Activated CD4-positive, alpha-beta T cell treated with anti-CD3 and anti-CD28 coated beads, Interleukin-2, Interleukin-6, amounts not matched to agents 100 ng/mL and 50 ng/mL, durations not matched to agents 16 hours and 8 hours (primary cell): ENCODE results near the gene ARHGAP12.
A peak's percentile ranks its signal among the peaks of the same experiment; 100 is the strongest.

Experiments used
- DNase-seq: peaks from one replicate; pipeline ENCODE4 v3.0.0-alpha.2; 2020

The ARHGAP12 gene

DNA sequence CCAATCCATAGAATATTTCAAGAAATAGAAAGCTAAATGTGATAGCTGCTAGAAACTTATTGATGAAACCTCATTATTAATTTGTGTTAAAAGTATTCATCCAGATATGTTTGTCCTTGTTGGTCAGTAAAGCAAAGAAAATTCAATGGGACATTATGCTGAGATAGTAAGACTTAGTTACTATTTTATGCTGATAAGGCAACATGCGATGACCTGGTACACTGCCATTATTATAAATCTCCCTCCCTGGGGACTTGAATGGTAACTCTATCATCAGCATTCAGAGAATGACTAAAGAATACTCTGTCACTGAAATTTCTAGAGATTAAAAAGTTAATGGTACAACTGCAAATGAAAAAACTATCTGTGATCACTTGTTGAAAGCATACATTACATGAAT lies 54.9 kb downstream of the ARHGAP12 start:
- no peak for DNase-seq

DNA sequence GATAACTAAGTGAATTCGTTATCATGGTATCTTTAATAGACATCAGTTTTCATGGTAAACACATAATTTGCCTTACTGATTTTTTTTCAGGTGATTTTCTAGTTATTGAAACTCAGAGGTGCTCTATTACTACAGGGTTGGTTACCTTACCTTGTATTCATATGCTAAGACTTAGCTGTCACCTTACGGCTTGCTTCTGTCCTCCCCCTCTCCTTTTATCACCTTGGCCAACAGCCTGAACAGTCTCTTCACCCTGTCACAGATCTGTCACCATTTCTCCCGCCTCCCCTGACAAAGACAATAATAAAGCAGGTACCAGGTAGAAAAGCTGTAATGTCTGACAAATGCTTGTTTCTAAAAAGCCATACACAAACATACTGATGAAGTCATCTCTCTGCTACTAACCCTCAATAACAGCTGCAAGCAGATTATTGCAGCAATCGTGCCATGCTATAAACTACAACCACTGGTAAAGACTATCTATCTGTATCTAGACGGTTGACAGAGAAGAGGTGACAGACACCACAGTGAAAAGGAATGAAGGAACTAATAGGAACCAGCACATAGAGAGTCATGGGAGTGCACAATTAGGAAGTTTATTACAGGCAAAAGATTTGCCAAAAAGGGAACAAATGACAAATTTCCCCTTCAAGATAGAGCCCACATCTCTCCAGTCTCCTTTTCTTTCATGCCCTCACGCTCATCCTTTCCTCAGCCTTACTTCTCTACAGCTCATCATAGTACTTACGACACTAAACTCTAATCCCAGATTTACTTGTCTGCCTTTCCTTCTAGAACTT lies 57.2 kb downstream of the ARHGAP12 start:
- no peak for DNase-seq

DNA sequence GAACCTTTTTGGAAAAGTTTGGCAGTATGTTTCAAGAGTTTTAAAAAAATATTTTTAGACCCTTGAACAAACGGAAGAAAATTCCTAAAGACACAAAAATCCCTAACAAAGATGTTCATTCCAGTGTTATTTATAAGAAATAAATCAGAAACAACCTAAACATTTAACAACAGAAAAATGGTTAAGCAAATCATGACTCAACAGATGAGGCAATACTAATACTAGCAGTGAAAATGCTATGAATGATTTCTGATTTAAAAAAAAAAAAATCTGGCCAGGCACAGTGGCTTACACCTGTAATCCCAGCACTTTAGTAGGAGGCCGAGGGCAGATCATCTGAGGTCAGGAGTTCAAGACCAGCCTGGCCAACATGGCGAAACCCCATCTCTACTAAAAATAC lies 61.0 kb downstream of the ARHGAP12 start:
- DNase-seq: no peak

DNA sequence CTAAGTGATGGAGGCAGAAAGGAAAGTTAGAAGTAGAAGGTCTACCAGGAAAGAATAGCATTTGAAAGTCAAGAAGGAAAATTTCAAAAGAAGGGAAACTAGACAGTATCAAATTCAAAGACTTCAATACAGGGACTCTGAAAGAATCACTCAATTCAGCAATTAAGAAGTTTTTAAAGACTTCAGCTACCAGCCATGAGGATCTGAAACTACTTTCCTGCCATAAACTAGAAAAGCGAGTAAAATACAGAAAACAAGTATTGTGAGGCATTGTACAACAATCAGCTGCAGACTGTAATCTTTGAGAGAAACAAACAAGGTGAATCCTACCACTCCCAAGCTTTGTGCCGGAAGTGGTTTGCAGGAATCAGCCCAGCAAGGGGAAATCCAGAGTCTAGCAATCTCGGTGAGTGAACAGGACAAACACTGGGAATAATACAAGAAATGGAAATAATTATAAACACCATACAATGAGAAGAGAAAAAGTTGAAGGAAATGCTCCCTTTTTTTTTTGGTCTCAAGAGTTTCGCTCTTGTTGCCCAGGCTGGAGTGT lies 62.4 kb downstream of the ARHGAP12 start:
- DNase-seq: no peak

DNA sequence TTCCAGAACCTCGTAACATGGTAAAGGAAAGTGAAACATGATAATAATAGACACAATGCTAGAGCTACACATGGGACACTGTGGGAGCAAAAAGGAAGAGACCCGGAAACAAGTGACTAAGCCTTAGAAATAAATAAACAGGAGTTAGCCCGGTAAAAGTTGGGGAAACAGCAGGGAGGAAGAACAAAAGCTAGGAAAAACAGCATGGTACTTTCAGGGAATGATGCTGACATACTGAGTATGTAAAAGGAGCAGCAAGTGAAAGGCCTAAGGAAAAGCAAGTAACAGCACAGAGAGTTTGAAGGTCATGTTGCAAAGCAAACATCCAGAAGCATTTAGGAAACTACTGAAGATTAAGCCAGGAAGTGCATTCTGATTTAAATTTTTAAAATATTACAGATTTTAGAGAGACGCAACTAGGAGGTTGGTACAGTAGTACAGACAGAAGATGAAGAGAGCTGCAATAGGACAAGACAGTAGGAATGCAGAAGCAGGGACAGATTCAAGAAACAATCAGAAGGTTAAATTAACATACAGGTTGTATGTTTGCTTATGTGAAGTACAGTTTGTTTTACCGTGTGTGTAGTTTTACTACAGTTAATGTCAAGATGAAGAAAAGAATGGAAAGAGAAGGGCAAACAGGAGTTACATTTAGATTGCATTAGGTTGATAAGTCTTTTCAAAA lies 63.7 kb downstream of the ARHGAP12 start:
- no peak for DNase-seq

DNA sequence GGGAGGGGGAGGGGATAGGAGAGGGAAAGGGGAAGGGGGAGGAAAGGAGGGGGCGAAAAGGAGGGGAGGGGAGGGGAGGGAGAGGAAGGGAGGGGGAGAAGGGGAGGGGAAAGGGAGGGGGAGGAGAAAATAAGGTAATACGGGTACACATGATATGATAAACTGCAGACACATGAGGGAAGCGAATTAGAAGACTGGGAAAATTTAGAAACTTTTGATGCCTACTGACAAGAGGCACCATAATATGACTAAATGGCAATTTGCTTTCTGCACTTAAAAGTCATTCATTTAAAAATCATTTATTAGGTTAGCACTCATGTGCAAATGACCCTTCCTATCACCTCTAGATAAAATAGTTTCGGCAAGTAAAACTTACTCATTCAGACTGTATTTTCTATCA lies 73.6 kb downstream of the ARHGAP12 start:
- DNase-seq: no peak

DNA sequence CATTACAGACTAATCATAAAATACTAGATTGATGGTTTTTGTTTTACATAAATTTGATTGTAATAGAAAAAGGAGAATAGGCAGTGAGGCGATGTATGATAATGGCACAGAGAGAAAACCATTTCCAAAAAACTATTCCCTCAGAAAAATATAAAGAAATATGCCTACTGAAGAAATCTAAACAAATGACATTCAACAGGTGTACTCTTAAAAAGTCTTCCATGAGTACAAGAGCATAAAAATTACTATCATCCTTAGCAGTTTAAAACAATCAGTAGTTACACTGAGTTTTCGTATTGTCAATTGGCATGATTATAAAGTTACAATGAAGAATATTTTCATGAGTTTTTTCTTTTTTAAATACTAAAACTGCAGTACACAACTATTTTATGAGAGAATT lies 75.0 kb downstream of the ARHGAP12 start:
- no peak for DNase-seq

DNA sequence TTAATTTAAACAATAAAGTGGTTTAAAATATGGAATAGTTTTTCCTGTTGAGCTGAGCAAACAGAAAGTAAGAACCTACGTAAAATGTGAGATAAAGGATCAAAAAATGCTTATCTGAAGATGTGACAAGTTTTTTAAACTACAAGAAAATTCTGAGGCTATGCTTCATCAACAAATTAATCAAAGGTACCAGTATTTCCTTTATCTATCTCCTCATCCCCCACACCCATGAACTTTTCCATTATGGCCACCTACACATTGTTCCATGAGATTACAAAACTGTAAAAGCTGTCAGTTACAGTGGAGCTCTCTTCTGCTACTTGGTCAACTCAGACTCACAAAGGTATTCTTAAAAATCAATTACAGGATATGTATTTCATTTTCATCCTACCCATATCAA lies 77.4 kb downstream of the ARHGAP12 start:
- DNase-seq: no peak

DNA sequence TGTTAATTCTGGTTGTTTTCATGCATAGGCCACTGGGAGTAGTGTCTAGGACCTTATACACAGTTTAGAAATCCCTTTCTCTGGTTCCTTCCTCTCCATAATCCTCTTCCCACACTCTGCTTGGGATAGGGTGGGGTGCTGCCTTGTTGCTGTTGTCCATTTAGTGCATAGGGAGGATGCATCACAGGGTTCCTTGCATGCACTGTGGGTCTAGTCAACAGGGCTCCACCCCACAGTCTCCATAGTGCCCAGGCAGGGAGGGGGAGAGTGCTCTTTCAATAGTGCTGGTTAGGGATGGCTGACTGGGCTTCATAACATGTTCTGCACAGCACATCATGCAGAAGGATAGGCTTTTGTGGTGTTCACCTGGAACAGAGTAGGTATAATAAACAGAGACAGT lies 81.1 kb downstream of the ARHGAP12 start:
- no peak for DNase-seq

DNA sequence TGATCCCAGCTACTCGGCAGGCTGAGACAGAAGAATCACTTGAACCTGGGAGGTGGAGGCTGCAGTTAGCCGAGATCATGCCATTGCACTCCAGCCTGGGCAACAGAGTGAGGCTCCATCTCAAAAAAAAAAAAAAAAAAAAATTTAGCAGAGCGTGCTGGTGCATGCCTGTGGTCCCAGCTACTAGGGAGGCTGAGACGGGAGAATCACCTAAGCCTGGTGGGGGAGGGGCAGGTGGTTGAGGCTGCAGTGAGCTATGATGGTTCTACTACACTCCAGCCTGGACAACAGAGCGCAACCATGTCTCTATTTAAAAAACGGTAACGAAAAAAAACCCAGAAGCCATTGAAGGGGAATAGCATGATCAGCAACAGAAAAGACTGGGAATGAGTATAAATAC lies 89.9 kb downstream of the ARHGAP12 start:
- DNase-seq: no peak

DNA sequence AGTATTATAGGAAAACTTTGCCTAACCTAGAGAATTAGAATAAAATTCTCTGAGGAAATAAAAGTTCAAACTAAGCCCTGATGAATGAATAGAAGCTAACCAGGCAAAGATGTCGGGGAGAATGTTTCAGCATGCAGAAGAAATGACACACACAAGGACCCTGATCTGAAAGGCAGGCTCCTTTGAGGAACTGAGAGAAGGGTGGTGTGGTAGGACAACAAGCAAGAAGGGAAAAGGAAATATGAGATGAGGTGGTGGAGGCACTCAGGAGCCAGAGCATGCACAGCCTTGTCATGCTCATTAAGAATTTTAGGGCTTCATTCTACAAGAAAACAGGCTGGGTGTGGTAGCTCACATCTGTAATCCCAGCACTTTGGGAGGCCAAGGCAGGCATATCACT lies 90.6 kb downstream of the ARHGAP12 start:
- no peak for DNase-seq

DNA sequence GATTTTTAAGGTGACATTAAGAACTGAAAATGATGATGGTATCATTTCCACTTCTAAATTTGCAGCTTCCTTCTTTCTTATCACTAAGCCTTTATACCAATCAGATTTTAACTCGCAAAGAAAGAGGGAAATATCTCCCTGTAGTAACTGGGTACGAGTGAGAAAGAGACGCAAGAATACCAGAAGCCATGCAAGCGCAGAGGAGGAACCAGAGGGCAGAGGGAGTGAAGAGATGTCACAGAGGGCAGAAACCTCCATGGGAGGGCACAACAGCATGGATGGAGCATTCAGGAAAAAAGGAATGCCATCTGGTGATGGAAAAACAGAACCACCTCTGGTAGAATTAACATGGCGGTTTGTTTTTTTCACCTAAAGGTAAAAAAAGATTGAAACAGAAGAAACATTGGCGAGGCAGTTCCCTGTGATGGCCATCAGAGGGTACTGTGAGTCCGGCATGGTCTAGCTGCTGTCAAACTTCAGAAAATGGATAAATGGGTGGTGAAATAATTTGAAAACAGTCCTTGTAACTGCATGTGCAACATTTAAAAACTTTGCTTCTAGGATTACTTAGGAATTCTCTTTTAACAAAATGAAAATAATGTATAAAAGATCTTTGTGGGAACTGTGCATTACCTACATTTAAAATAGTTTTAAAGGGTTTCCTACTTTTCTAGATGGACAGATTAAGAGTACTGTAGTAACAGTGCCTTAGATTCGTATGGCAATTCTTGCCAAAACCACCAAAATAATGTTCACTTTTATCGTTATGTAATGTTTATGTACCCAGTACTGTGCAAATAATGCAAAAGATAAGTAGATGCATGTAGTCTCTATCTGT lies 91.8 kb downstream of the ARHGAP12 start:
- DNase-seq: peak; percentile 25

DNA sequence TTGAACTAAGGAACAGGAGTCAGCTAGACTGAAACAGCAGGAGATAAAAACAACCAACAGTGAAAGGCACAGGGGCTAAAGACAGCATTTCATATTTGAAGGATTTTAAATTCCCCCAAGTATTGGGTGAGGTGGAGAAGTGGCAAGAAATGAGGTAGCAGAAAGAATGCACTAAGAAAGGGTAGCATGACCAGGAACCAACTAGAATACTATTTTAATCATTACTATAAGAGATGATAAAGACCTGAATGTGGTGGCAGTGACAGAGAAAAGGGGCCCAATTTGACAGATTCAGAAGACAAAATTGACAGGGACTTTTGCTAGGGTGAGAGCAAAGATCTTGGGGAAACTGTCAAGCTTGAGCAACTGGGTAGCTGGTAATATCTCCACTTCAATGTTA lies 94.9 kb downstream of the ARHGAP12 start:
- DNase-seq: no peak

DNA sequence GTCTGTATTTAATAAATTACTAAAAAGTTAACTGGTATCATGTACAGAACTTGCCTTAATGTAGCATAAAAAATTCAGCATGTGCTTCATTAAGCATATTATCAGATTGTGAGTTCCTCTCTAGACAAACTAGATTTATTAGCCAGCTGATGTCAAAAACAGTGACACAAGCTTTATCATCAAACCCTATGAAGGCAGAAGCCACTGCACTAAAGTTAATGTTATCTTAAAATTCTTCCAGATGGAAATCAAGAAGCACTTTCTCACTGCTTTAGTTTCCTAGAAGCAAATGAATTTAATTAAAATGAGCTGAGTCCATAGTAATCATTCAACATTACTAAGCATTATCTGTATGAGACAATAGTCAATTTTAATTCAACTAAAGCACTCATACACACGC lies 96.4 kb downstream of the ARHGAP12 start:
- no peak for DNase-seq

DNA sequence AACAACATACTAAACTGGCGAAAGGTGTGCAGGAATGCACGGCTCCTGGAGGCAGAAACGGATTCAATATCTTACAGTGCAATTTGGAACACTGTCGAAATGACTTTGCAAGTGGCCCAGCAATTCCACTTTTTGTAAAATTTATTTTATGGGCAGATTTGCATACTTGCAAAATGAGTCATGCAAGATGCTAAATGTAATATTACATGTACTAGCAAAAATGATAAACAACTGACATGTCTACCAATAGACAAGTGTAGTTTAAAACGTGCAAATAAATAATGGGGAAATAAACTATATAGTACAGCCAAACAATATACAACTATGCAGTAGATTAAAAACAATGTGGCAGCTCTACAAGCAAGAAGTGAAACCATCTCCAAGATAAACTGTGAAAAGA lies 97.7 kb downstream of the ARHGAP12 start:
- no peak for DNase-seq

DNA sequence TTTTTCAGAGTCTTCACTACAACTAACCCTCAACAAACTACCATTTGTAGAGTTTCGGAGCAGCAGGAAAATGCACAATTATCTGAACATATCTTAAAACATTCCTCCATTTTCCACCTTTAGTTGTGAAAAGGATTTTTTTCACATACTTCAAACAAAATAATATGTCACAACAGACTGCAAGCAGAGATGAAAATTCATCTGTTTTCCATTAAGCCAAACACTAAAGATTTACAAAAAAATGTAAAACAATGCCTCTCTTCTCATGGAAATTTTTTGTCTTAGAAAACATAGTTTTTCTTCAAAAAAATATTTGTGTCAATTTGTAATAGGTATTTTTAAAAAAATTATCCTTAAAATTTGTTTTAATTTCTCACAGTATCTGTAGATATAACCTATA lies 98.9 kb downstream of the ARHGAP12 start:
- no peak for DNase-seq

DNA sequence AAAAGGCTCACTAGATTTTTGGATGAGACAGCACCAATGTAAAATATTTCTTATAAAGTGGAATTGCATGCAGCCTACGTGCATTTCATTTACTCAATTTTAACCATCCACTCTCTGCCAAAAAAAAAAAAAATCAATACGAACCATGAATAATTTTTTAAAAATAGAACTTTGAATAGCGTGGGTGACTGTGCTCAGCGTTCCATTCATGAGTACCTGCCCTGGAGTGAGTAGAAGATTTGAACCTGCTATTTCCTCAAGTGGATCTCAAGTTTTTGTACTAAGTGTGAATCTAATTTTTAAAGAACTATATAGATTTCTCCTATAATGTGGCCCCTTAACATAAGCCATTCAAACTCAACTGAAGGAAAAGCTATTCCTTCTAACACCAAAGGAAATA lies 105.3 kb downstream of the ARHGAP12 start:
- DNase-seq: no peak

DNA sequence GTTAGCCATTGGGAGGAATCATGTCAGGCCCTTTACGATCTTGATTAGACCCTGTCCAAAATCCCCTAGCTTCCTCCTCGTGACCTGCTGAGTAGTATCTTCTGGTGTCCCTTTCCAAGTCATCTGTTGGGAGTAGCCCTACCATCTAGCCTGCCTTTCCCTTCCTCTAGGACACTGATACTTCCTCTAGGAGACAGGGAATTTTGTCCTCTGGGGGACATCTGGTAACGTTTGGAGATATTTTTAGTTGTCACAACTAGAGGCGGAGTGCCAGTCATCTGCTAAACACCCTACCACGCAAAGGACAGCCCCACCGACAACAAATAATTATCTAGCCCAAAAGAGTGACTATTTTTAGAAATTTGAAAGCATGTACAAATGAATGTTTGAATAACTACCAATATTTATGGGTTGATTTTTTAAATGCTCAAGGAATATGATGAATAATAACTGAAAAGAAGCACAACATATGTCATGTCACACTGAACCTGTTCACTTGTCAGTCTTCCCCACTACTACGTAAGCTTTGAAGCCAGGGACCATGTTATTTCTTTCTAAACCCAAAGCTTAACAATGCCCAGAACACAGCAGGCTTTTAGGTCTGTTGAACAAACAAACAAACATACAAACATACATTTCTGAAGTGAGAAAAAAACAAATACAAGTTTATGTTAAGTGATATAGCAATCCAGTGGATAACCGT lies 105.9 kb downstream of the ARHGAP12 start:
- no peak for DNase-seq

DNA sequence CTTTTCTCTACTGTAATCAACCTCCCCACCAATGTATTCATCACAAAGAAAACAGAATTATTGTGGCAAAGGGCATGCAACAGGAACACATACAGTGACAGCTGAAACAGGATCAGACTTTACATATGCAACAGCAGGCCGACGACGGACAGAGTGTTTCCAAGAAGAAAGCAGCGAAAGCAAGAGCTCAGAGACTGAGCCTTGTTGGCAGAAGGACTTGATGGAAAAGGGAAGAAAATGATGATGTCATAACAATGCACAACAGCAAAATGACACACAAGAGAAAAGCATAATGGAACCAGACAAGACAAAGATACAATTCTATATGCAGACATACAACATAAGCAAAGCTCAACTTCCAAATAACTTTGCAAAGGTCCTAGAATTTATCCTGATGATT lies 106.5 kb downstream of the ARHGAP12 start:
- no peak for DNase-seq

DNA sequence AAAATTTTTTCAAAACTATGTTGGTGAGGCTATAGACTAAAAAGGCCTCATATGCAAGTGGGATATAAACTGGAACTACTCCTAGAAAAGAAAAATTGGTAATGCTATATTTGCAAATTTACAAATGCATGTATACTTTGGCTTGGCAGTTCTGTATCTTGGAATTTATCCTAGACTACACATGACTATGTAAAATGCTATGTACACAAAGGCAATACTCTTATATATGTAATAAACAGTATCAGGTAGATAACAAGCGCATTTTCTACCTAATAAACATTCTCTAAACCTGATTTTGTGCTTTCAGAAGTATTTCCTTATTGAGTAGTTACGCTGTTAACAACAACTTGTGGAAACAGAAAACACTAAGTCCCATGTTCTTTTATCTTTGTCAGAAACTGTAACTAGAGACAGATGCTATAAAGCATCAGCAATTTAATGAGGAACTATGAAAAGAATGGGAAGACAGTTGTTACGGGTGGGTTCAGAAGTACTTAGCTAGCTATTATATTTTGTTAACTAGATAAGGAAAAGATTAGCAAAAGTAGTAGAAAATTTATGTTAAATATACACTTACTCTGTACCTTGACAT lies 107.8 kb downstream of the ARHGAP12 start:
- no peak for DNase-seq

DNA sequence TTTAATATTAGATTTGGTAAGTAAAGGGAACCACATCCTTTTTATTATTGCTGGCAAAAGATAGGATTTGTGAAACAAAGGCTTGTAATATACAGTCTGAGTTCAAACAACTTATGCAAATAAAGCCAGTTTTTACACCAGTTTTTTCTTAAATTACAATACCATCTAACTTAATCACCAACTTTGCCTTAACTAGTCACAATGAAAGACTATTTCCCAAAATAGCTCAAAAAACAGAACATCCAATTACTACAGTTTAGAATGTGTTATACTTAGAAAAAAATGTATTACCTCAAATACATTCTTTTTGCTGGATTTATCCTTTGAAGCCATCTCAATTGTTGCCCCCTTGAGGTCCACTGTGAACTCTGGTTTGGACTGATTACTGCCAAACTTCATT lies 108.5 kb downstream of the ARHGAP12 start:
- no peak for DNase-seq

DNA sequence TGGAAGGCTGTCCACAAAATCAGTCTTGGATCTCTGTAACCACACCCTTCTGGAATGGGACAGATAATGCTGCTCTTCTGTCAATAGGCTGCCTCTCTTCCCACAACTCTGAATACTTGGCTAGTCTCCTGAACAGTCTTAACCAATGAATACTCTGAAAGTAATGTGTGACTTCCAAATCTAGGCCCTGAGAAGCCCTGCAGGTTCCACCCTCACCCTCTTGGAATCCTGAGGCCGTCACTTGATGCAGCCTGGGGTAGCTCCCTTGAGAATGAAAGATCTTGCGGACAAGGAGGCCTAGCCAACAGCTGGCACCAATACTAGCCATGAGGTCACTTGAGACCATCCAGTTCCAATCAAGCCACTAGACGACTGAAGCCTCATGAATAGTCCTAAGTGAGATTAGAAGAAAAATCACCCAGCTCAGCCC lies 109.2 kb downstream of the ARHGAP12 start:
- no peak for DNase-seq
